ENCODE measurements around the gene RBBP4.
"Not testable (repeated sequence)": the region's sequence is repeated elsewhere in the genome, so short reads cannot be mapped to it uniquely, and the experiment has no call there.

RBBP4 gene

GRCh38 chr1:32627596-32628162, 23.3 kb upstream of the RBBP4 start:
- no peaks in the 10 kb centered on the region for H3K4me1 ChIP-seq (ENCODE audit: control insufficient read depth, insufficient read depth, low read length)
- TF ChIP-seq BCL11A (tag by site-specific recombination; IDR thresholded peaks at IDR 0.05; ENCODE audit: low read depth) (no peak), ZNF184 (tag by site-specific recombination; IDR thresholded peaks at IDR 0.05) (no peak), ZBTB1 (tag by site-specific recombination; IDR thresholded peaks at IDR 0.05) (no peak), ZNF157 (tag by site-specific recombination; IDR thresholded peaks at IDR 0.05) (no peak), ZNF664 (tag by site-specific recombination; IDR thresholded peaks at IDR 0.05) (no peak), SP7 (tag by site-specific recombination; IDR thresholded peaks at IDR 0.05) (peak; percentile 31; the same call in 1 of the 2 replicates), GLIS2 (tag by site-specific recombination; IDR thresholded peaks at IDR 0.05) (no peak)
- no peaks in the 10 kb centered on the region for H3K9me3 ChIP-seq (ENCODE audit: control insufficient read depth, insufficient read depth, low read depth, low read length)
- no peak overlapping the region for H3K4me3 ChIP-seq (ENCODE audit: low read depth, low read length)
- no peak overlapping the region for H3K27ac ChIP-seq (ENCODE audit: extremely low read depth, low read depth, low read length)
- H3K36me3 ChIP-seq (ENCODE audit: control insufficient read depth in 2 of 2, insufficient read depth in 1 of 2, low read length in 2 of 2) = peaks cover 35 to 65% of the 10 kb centered on the region in 2 experiments
- ChIA-PET CTCF (interaction anchor here (0.8 kb wide), 1 partner anchor 40 kb away, joined by 3 read pairs; no protein-coding TSS in a partner anchor), POLR2A (interaction anchor here (0.6 kb wide), 1 partner anchor 455 kb away, joined by 8 read pairs; no protein-coding TSS in a partner anchor)

GRCh38 chr1:32630173-32630572, 20.8 kb upstream of the RBBP4 start:
- POLR2A ChIA-PET; H3K9me3 ChIP-seq (ENCODE audit: control insufficient read depth, insufficient read depth, low read depth, low read length); H3K4me3 ChIP-seq (ENCODE audit: low read depth, low read length); H3K27ac ChIP-seq (ENCODE audit: extremely low read depth, low read depth, low read length); H3K4me1 ChIP-seq (ENCODE audit: control insufficient read depth, insufficient read depth, low read length): not testable (repeated sequence)
- peaks cover 43 to 62% of the 10 kb centered on the region in 2 experiments for H3K36me3 ChIP-seq (ENCODE audit: control insufficient read depth in 2 of 2, insufficient read depth in 1 of 2, low read length in 2 of 2)
- CTCF ChIA-PET = interaction anchor here (0.6 kb wide), 3 partner anchors 20 to 457 kb away, joined by 3 read pairs; partner anchors contain the start of gene ZBTB8OS
- TF ChIP-seq ZNF121 (tag by site-specific recombination; IDR thresholded peaks at IDR 0.05) = peak; percentile 82

- no peak overlapping the region for H3K27ac ChIP-seq (ENCODE audit: extremely low read depth, low read depth, low read length)
- POLR2A ChIA-PET = interaction anchor here (0.6 kb wide), 1 partner anchor 14 kb away, joined by 5 read pairs; no protein-coding TSS in a partner anchor
- H3K36me3 ChIP-seq (ENCODE audit: control insufficient read depth in 2 of 2, insufficient read depth in 1 of 2, low read length in 2 of 2) = peaks cover 30 to 45% of the 10 kb centered on the region in 2 experiments
- TF ChIP-seq ZNF776 (tag by site-specific recombination; IDR thresholded peaks at IDR 0.05; ENCODE audit: borderline replicate concordance) = no peak
- no peak for TF ChIP-seq ZNF521 (tag by site-specific recombination; IDR thresholded peaks at IDR 0.05)
- no peak for TF ChIP-seq ZNF76 (tag by site-specific recombination; IDR thresholded peaks at IDR 0.05; ENCODE audit: borderline replicate concordance, low read depth)
- TF ChIP-seq ZBTB1 (tag by site-specific recombination; IDR thresholded peaks at IDR 0.05) = no peak
- no peak for TF ChIP-seq ZNF404 (tag by site-specific recombination; IDR thresholded peaks at IDR 0.05)
- no peak for TF ChIP-seq ZSCAN30 (tag by site-specific recombination; IDR thresholded peaks at IDR 0.05)
- no peak for TF ChIP-seq ZNF501 (tag by site-specific recombination; IDR thresholded peaks at IDR 0.05)
- TF ChIP-seq PRDM1 (tag by site-specific recombination; IDR thresholded peaks at IDR 0.05) = no peak
- no peak for TF ChIP-seq BCL11A (tag by site-specific recombination; IDR thresholded peaks at IDR 0.05; ENCODE audit: low read depth)
- no peak for TF ChIP-seq WT1 (tag by site-specific recombination; IDR thresholded peaks at IDR 0.05)
- TF ChIP-seq AEBP2 (tag by site-specific recombination; IDR thresholded peaks at IDR 0.05; ENCODE audit: borderline replicate concordance) = no peak
- TF ChIP-seq ZNF426 (tag by site-specific recombination; IDR thresholded peaks at IDR 0.05) = no peak
- H3K9me3 ChIP-seq (ENCODE audit: control insufficient read depth, insufficient read depth, low read depth, low read length) = no peaks in the 10 kb centered on the region
- CTCF ChIA-PET = interaction anchor here (0.6 to 0.7 kb wide), 2 partner anchors 12 to 251 kb away, joined by 3 read pairs; no protein-coding TSS in a partner anchor
- H3K4me1 ChIP-seq (ENCODE audit: control insufficient read depth, insufficient read depth, low read length) = no peaks in the 10 kb centered on the region
- no peak overlapping the region for H3K4me3 ChIP-seq (ENCODE audit: low read depth, low read length)
These were observed 18.2 kb upstream of the RBBP4 start for GRCh38 chr1:32632829-32633228.

All from HEK293 (cell line).